ENCODE results near the gene GAPVD1. TPM values are rescaled to one million over a fixed set of nuclear protein-coding genes. Genes with fewer than 3 reads are reported as not detected.

The GAPVD1 gene
- total and polyA plus RNA-seq, 10 of the 15 experiments (the other 5 are each of a cell fraction or from before 2014, with no cell fraction given): 4.3 to 36.6 (median 25.9) TPM

GRCh38 chr9:125261501-125262293 lies at the start of gene GAPVD1 (continued):
- no peak for TF ChIP-seq BCL3 (IDR thresholded peaks at IDR 0.05; ENCODE audit: borderline replicate concordance, insufficient read depth, low read depth, low read length, poor library complexity, severe bottlenecking)
- peak; percentile 72 for TF ChIP-seq MXI1 (IDR thresholded peaks at IDR 0.05; ENCODE audit: low read depth, low read length)
- no peak for TF ChIP-seq MYB (IDR thresholded peaks at IDR 0.05; ENCODE audit: borderline replicate concordance, low read depth, low read length)
- TF ChIP-seq ZBED1 (IDR thresholded peaks at IDR 0.05; ENCODE audit: borderline replicate concordance): no peak
- no peak for TF ChIP-seq E2F8 (IDR thresholded peaks at IDR 0.05; ENCODE audit: low read depth, partially characterized antibody)
- TF ChIP-seq ATF7 (IDR thresholded peaks at IDR 0.05; ENCODE audit: low read depth): peak; percentile 7
- TF ChIP-seq SIX5 (IDR thresholded peaks at IDR 0.05; ENCODE audit: low read depth, low read length, severe bottlenecking): peak; percentile 95
- no peak for TF ChIP-seq ZZZ3 (IDR thresholded peaks at IDR 0.05; ENCODE audit: control insufficient read depth, insufficient read length, low read depth)
- TF ChIP-seq CBX3 (IDR thresholded peaks at IDR 0.05; ENCODE audit: borderline replicate concordance, low read depth): no peak
- no peak for TF ChIP-seq TCF3 (IDR thresholded peaks at IDR 0.05; ENCODE audit: borderline replicate concordance, insufficient read depth, low read depth, low read length)
- TF ChIP-seq ZBTB33 (IDR thresholded peaks at IDR 0.05): no peak
- TF ChIP-seq IRF3 (IDR thresholded peaks at IDR 0.05): no peak
- TF ChIP-seq HCFC1 (IDR thresholded peaks at IDR 0.05; ENCODE audit: low read length): peak; percentile 96
- peak; percentile 37; the same call in 1 of the 2 replicates for TF ChIP-seq RUNX3 (IDR thresholded peaks at IDR 0.05; ENCODE audit: low read length)
- TF ChIP-seq NKRF (conservative IDR thresholded peaks at IDR 0.05): peak; percentile 69; the same call in 1 of the 2 replicates
- no peak for TF ChIP-seq ATF2 (IDR thresholded peaks at IDR 0.05; ENCODE audit: low read length)

Data from GM12878 (cell line).